Activated B cell treated with CpG ODN at 0.5 μM for 24 hours (primary cell): Measurements from ENCODE around the gene CHMP6. TPM values are rescaled to one million over a fixed set of nuclear protein-coding genes. Genes with fewer than 3 reads are reported as not detected.

ENCODE experiments used
- ATAC-seq: fragments of 200-7000 bp; cut with Tn5 transposase; one replicate; pipeline ENCODE4 v1.10.0; 2021; ENCODE audit warnings: low read depth, mild to moderate bottlenecking, moderate library complexity
- CTCF ChIA-PET: fragments of 350-600 bp; sonication (Branson Sonifier 250); formaldehyde crosslinking; loops from one replicate; lab custom pipeline; 2021; ENCODE audit warnings: antibody characterized with exemption; lab: Charles Lee
- POLR2A ChIA-PET: fragments of 350-600 bp; sonication (Branson Sonifier 250); formaldehyde crosslinking; loops from one replicate; lab custom pipeline; 2021; ENCODE audit warnings: antibody characterized with exemption; lab: Charles Lee
- DNase-seq: peaks from one replicate; pipeline ENCODE4 v3.0.0; 2022
- H3K27ac Mint-ChIP-seq: one replicate; pipeline ENCODE4 v1.8.0; 2020; ENCODE audit warnings: mixed read lengths
- H3K27me3 Mint-ChIP-seq: one replicate; pipeline ENCODE4 v1.8.0; 2021; ENCODE audit warnings: mixed read lengths
- H3K36me3 Mint-ChIP-seq: one replicate; pipeline ENCODE4 v1.8.0; 2021; ENCODE audit warnings: low read depth, mixed read lengths
- H3K4me1 Mint-ChIP-seq: one replicate; pipeline ENCODE4 v1.8.0; 2021; ENCODE audit warnings: mixed read lengths
- H3K4me3 Mint-ChIP-seq: one replicate; pipeline ENCODE4 v1.8.0; 2020; ENCODE audit warnings: mild to moderate bottlenecking, mixed read lengths
- H3K9me3 Mint-ChIP-seq: one replicate; pipeline ENCODE4 v1.8.0; 2020; ENCODE audit warnings: mixed read lengths
- intact Hi-C: fragments of 100-400 bp; cut with micrococcal nuclease; formaldehyde crosslinking; loops from one replicate; pipeline ENCODE4 v1.15.1; 2024
- total RNA-seq: library from RNA; stranded (reverse); gene quantifications from 2 replicates; pipeline ENCODE4 v1.2.3, GENCODE V29; 2022
- TF ChIP-seq, protein P1 (sequence below): fragments of 200-600 bp; IDR thresholded peaks from one replicate; pipeline ENCODE4 v1.8.0; 2022; ENCODE audit warnings: antibody characterized with exemption, mild to moderate bottlenecking

Gene CHMP6
- total RNA-seq, 1 donor from 2014 or later: 36.6 TPM

DNA sequence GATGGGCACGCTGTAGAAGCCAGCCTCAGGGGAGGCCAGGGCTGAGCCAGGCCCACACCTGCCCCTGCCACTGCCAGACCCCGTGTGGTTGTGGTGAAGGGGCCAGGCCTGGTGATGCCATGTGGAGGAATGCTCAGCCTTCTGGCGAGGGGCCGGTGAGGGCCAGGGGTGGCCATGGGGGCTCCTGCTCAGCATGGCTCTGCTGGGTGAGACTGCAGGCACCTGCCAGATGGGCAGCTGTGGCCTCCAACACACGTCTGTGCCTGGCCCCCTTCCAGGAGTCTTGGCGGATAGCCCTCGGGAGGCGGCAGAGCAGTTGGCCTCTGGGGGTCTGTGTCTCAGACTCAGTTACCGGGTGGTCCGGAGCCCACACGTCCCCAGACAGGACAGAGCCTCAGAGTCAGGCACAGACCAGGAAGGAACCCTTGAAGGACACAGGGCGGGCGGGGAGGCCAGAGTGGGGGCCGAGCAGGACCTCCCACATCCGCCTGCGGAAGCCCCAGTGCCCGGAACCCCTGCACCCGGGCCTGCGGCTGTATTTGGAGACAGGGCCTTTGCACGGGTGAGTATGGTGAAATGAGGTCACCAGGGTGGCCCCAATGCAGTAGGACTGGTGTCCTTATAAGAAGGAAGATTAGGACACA is 22.5 kb upstream of the CHMP6 start:
- intact Hi-C loops: no loop called here
- ATAC-seq: no peak

DNA sequence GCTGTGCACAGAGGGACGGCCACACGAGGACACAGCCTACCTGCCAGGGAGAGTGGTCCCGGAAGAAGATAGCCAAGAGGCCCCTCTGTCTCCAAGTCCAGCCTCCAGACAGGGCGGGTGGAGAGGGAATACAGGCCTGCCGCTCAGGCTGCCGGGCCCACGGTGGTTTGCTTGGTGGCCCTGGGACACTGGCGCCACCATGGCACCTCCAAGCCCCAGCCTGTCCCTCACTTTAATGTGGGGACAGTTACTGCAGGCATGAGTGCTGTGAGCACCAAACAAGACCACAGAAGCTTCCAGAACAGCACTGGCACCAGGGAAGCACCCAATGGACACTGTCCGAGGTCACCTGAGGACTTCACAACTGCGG is 22.0 kb upstream of the CHMP6 start:
- ChIA-PET CTCF (interaction anchor here (0.6 to 4.5 kb wide), 15 partner anchors 12 to 543 kb away, joined by 3 to 52 read pairs (median 5); no protein-coding TSS in a partner anchor), POLR2A (interaction anchor here (0.6 to 1.3 kb wide), 5 partner anchors 29 to 515 kb away, joined by 3 to 5 read pairs (median 4); no protein-coding TSS in a partner anchor)
- Mint-ChIP-seq H3K4me3 (no peak overlapping the region), H3K27ac (no peak overlapping the region), H3K4me1 (peaks cover 19% of the 10 kb centered on the region), H3K9me3 (no peaks in the 10 kb centered on the region), H3K36me3 (peaks cover 11% of the 10 kb centered on the region), H3K27me3 (peaks cover 4% of the 10 kb centered on the region)
- TF ChIP-seq, protein P1, sequence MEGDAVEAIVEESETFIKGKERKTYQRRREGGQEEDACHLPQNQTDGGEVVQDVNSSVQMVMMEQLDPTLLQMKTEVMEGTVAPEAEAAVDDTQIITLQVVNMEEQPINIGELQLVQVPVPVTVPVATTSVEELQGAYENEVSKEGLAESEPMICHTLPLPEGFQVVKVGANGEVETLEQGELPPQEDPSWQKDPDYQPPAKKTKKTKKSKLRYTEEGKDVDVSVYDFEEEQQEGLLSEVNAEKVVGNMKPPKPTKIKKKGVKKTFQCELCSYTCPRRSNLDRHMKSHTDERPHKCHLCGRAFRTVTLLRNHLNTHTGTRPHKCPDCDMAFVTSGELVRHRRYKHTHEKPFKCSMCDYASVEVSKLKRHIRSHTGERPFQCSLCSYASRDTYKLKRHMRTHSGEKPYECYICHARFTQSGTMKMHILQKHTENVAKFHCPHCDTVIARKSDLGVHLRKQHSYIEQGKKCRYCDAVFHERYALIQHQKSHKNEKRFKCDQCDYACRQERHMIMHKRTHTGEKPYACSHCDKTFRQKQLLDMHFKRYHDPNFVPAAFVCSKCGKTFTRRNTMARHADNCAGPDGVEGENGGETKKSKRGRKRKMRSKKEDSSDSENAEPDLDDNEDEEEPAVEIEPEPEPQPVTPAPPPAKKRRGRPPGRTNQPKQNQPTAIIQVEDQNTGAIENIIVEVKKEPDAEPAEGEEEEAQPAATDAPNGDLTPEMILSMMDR: no peak
- DNase-seq (no peak), ATAC-seq (no peak)
- intact Hi-C loops: loop anchor here (1.0 kb wide), 4 partner anchors 103 to 542 kb away; no protein-coding TSS in a partner anchor

More for the DNA sequence above, 22.5 kb upstream of the CHMP6 start:
- no peak overlapping the region for H3K4me3 Mint-ChIP-seq
- POLR2A ChIA-PET: interaction anchor here (0.9 to 1.3 kb wide), 3 partner anchors 28 to 515 kb away, joined by 4 to 5 read pairs (median 4); no protein-coding TSS in a partner anchor
- TF ChIP-seq, protein P1: no peak
- CTCF ChIA-PET: interaction anchor here (0.7 to 4.5 kb wide), 8 partner anchors 12 to 543 kb away, joined by 3 to 52 read pairs (median 6); no protein-coding TSS in a partner anchor
- H3K4me1 Mint-ChIP-seq: peaks cover 19% of the 10 kb centered on the region
- no peak for DNase-seq
- no peaks in the 10 kb centered on the region for H3K9me3 Mint-ChIP-seq
- no peak overlapping the region for H3K27ac Mint-ChIP-seq
- peaks cover 4% of the 10 kb centered on the region for H3K27me3 Mint-ChIP-seq
- H3K36me3 Mint-ChIP-seq: peaks cover 16% of the 10 kb centered on the region

DNA sequence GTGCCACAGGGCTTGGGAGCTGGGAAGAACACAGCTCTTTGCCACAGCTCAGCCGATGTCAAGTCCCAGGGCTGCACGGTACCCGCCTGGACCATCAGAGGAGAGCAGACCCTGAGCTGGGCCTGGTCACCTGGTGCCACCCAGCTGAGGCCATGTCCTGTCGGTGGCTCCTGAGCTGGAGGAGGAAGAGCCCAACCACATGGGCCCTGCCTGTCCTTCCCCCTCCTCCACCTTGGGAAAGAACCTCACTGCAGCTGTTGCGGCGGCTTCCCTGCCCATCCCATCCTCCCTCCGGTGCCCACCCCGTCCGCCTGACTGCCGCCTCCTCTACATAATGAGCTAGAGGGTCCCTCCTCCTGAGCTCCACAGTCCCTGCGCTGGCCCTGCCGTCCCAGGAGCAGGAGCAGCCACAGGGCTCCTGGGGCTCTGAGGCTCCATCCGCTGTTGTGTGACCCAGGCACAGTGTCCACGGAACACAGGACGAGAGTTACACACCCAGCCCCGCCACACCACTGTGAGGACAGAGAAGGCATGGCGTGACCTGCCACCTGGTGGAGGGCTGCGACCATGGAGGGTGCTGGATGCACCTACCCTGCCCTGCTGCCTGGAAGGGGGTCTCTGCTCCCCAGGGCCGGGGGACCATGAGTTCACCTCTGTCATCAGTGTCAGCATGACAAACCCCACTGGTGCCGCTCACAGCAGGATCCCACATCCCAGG is 21.4 kb upstream of the CHMP6 start:
- ChIA-PET CTCF (interaction anchor here (0.6 to 4.5 kb wide), 15 partner anchors 13 to 544 kb away, joined by 3 to 52 read pairs (median 5); no protein-coding TSS in a partner anchor), POLR2A (interaction anchor here (0.6 to 1.3 kb wide), 6 partner anchors 29 to 516 kb away, joined by 3 to 5 read pairs (median 4); no protein-coding TSS in a partner anchor)
- DNase-seq (peak; percentile 58), ATAC-seq (peak; percentile 91)
- TF ChIP-seq, protein P1: no peak
- intact Hi-C loops: loop anchor here (1.0 kb wide), 4 partner anchors 104 to 543 kb away; no protein-coding TSS in a partner anchor
- Mint-ChIP-seq H3K36me3 (peaks cover 9% of the 10 kb centered on the region), H3K27ac (peak overlapping the region; percentile 24), H3K4me3 (peak overlapping the region; percentile 41), H3K4me1 (peaks cover 19% of the 10 kb centered on the region), H3K9me3 (no peaks in the 10 kb centered on the region), H3K27me3 (peaks cover 4% of the 10 kb centered on the region)

DNA sequence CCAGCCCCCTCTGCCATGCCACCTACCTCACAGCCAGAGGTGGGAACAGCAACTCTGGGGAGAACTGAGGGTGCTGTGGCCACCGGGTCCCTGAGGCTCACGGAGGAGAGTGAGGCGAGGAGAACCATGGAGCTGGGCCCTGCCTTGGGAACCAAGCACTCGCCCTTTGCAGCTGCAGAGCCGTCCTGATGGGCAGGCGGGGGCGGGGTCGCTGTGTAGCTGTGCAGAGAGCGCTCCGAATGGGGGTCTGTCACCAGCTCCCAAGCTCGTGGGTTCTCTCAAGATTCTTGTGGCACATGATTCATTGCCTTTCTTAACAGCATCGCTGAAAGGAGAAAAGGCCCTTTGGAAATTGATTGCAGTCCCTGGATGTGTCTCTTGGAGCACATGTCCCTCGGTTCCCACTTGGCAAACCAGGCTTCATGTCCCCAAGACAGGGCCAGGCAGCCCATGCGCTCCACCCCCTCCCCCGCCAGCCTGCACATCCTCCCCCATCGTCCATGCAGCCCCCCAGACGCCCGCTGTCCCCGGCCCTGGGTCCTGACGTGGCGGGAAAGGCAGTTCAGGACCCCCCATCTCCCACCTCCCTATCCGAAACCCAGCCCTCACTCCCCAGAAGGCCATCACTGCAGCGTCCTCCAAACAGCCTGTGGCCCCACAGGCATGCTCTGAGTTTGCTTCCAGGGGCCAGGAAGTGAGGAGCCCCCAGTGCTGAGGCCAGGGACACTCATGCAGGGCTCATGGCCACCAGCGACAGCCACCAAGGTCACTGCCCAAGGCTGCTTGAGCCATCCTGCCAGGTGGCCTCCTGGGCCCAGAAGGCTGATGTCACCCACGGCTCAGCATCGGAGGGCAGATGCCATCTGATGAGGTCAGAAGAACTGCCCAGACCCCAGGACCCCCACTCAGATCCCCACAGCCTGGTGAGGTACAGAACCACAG is 20.6 kb upstream of the CHMP6 start:
- Mint-ChIP-seq H3K36me3 (peaks cover 2% of the 10 kb centered on the region), H3K27me3 (peaks cover 4% of the 10 kb centered on the region), H3K4me1 (peaks cover 19% of the 10 kb centered on the region), H3K4me3 (no peak overlapping the region), H3K9me3 (no peaks in the 10 kb centered on the region), H3K27ac (no peak overlapping the region)
- intact Hi-C loops: loop anchor here (1.0 kb wide), 4 partner anchors 105 to 544 kb away; no protein-coding TSS in a partner anchor
- TF ChIP-seq, protein P1: no peak
- ATAC-seq: no peak
- DNase-seq: no peak
- ChIA-PET POLR2A (interaction anchor here (0.6 to 1.3 kb wide), 2 partner anchors 394 to 516 kb away, joined by 3 to 4 read pairs; no protein-coding TSS in a partner anchor), CTCF (interaction anchor here (0.9 to 4.5 kb wide), 10 partner anchors 59 to 545 kb away, joined by 3 to 52 read pairs (median 6); no protein-coding TSS in a partner anchor)
